Prostate gland (tissue), 2 donors: ENCODE data around the gene PRDM16. TPM values are rescaled to one million over a fixed set of nuclear protein-coding genes. Genes with fewer than 3 reads are reported as not detected.

Experiments
- DNase-seq: peaks from one replicate; pipeline ENCODE4 v3.0.0-alpha.2; 2019; ENCODE audit warnings: low spot score
- H3K27ac ChIP-seq, 2 donors: fragments of 200-600 bp; sonication (generic); 2 replicates each; pipeline ENCODE4 v1.5.1; 2017 to 2019
- H3K27me3 ChIP-seq: fragments of 200-600 bp; sonication (generic); replicated peaks from 2 replicates; pipeline ENCODE4 v1.5.1; 2019; ENCODE audit not compliant: insufficient read depth
- H3K36me3 ChIP-seq, 2 donors: fragments of 200-600 bp; sonication (generic); 1 replicate in 1 of 2; 2 replicates in 1 of 2; pipeline versions ENCODE4 v1.5.1 to v1.8.1; 2017 to 2019
- H3K4me1 ChIP-seq: fragments of 200-600 bp; sonication (generic); replicated peaks from 2 replicates; pipeline ENCODE4 v1.5.1; 2019
- H3K4me3 ChIP-seq, 2 donors: fragments of 200-600 bp; sonication (generic); 2 replicates each; pipeline ENCODE4 v1.5.1; 2017 to 2019
- H3K9me3 ChIP-seq: fragments of 200-600 bp; sonication (generic); 2 replicates; pipeline ENCODE4 v1.5.1; 2017
- CTCF ChIP-seq, 4 experiments: fragments of 200-600 bp in 2 of 4; fragments of 450-650 bp in 2 of 4; sonication (generic) in 2 of 4; IDR thresholded peaks; 1 replicate in 3 of 4; 2 replicates in 1 of 4; pipeline ENCODE4 v1.5.1; 2016 to 2019; ENCODE audit warnings: antibody characterized with exemption in 4 of 4, mild to moderate bottlenecking in 2 of 4, moderate library complexity in 2 of 4
- POLR2A ChIP-seq: fragments of 450-650 bp; IDR thresholded peaks from one replicate; pipeline ENCODE4 v1.6.1; 2016; ENCODE audit warnings: antibody characterized with exemption, mild to moderate bottlenecking
- POLR2AphosphoS5 ChIP-seq: sonication (generic); formaldehyde crosslinking; IDR thresholded peaks from one replicate; pipeline ENCODE4 v1.6.1; 2017; ENCODE audit warnings: antibody characterized with exemption
- WGBS: methylation state at CpG from one replicate; pipeline ENCODE4 v1.1.5; 2018; 5-methylcytosine and 5-hydroxymethylcytosine counted together
- intact Hi-C: fragments of 100-400 bp; cut with DNase I; formaldehyde crosslinking; loops from one replicate; pipeline ENCODE4 v1.14.2; 2022
- total RNA-seq, 2 donors: library from RNA; depleted of rRNA; stranded (reverse); fragments of >200 nt; gene quantifications; one replicate each; pipeline ENCODE4 v1.1.0, GENCODE V29; 2016

The PRDM16 gene
- total RNA-seq, 2 donors from 2014 or later = 0.23 to 6.5 TPM

- DNase-seq = no peak
- H3K27ac ChIP-seq = no peak overlapping the region
- no peak overlapping the region for H3K4me3 ChIP-seq
- intact Hi-C loops = loop anchor here (10.0 kb wide), 1 partner anchor 147 kb away; no protein-coding TSS in a partner anchor
- no peaks in the 10 kb centered on the region for H3K4me1 ChIP-seq
- TF ChIP-seq CTCF (IDR thresholded peaks at IDR 0.05) = no peak
- TF ChIP-seq POLR2AphosphoS5 = no peak
- TF ChIP-seq POLR2A = no peak
- H3K36me3 ChIP-seq = no peaks in the 10 kb centered on the region
- no peaks in the 10 kb centered on the region for H3K9me3 ChIP-seq
- WGBS = 73% methylated on average over 24 of the region's 24 CpGs
- peaks cover 6% of the 10 kb centered on the region for H3K27me3 ChIP-seq
Measured at GRCh38 chr1:3221112-3222041, 152.4 kb downstream of the PRDM16 start.

GRCh38 chr1:3222042-3222692, 153.2 kb downstream of the PRDM16 start:
- intact Hi-C loops = loop anchor here (10.0 kb wide), 1 partner anchor 147 kb away; no protein-coding TSS in a partner anchor
- DNase-seq = no peak
- no peaks in the 10 kb centered on the region for H3K36me3 ChIP-seq

GRCh38 chr1:3225661-3226060, 156.7 kb downstream of the PRDM16 start:
- no peaks in the 10 kb centered on the region for H3K36me3 ChIP-seq
- H3K4me1 ChIP-seq = no peaks in the 10 kb centered on the region
- 53% methylated on average over 12 of the region's 12 CpGs for WGBS
- peaks cover 2% of the 10 kb centered on the region for H3K27me3 ChIP-seq
- H3K4me3 ChIP-seq = no peak overlapping the region
- H3K27ac ChIP-seq = no peak overlapping the region
- TF ChIP-seq CTCF (IDR thresholded peaks at IDR 0.05) (no peak), POLR2AphosphoS5 (no peak), POLR2A (no peak)
- intact Hi-C loops = loop anchor here (10.0 kb wide), 1 partner anchor 151 kb away; no protein-coding TSS in a partner anchor
- no peaks in the 10 kb centered on the region for H3K9me3 ChIP-seq
- no peak for DNase-seq

More at GRCh38 chr1:3222042-3222692, 153.2 kb downstream of the PRDM16 start:
- no peak overlapping the region for H3K27ac ChIP-seq
- H3K27me3 ChIP-seq = peaks cover 3% of the 10 kb centered on the region
- no peak overlapping the region for H3K4me3 ChIP-seq
- TF ChIP-seq POLR2A = no peak
- no peak for TF ChIP-seq POLR2AphosphoS5
- TF ChIP-seq CTCF (IDR thresholded peaks at IDR 0.05) = no peak
- H3K9me3 ChIP-seq = no peaks in the 10 kb centered on the region
- H3K4me1 ChIP-seq = no peaks in the 10 kb centered on the region
- WGBS = 36% methylated on average over 14 of the region's 16 CpGs

- no peak for DNase-seq
- Histone ChIP-seq H3K27me3 (peaks cover 2% of the 10 kb centered on the region), H3K36me3 (no peaks in the 10 kb centered on the region), H3K4me3 (no peak overlapping the region), H3K9me3 (no peaks in the 10 kb centered on the region), H3K27ac (no peak overlapping the region), H3K4me1 (no peaks in the 10 kb centered on the region)
- intact Hi-C loops = loop anchor here (10.0 kb wide), 1 partner anchor 151 kb away; no protein-coding TSS in a partner anchor
- WGBS = 12% methylated on average over 15 of the region's 15 CpGs
- TF ChIP-seq POLR2A = no peak
- TF ChIP-seq CTCF (IDR thresholded peaks at IDR 0.05) = no peak
- TF ChIP-seq POLR2AphosphoS5 = no peak
Measured at GRCh38 chr1:3226191-3226590, 157.2 kb downstream of the PRDM16 start.
